C4-2B (cell line): ENCODE data around the gene CLMP.

Source experiments
- H3K27ac ChIP-seq: fragments of 450-650 bp; 2 replicates; pipeline ENCODE4 v1.5.1; 2017
- ZFX ChIP-seq: fragments of 450-650 bp; IDR thresholded peaks from 2 replicates; pipeline ENCODE4 v1.6.1; 2017
- TF ChIP-seq, protein P1 (sequence below): fragments of 450-650 bp; conservative IDR thresholded peaks from 2 replicates; pipeline ENCODE4 v1.5.1; 2017; ENCODE audit warnings: mild to moderate bottlenecking

The CLMP gene

DNA sequence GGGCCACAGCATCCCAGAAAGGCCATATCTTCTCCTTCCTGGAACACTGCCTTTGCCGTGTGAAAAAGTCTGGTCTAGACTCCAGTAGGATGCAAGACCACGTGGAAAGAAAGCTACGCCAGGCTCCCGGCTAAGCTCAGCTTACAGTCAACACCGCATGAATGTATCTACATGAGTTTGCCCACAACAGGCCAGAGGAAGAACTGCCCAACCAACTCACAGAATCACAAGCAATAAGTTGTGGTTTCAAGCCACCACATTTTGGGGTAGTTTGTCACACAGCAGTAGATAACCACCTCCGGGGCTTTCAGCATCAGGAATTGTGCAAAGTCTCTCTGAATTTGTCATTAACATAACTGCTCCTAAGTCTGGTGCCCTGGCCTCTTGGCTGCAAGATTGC is 160.5 kb downstream of the CLMP start:
- H3K27ac ChIP-seq = no peak overlapping the region
- TF ChIP-seq, protein P1, sequence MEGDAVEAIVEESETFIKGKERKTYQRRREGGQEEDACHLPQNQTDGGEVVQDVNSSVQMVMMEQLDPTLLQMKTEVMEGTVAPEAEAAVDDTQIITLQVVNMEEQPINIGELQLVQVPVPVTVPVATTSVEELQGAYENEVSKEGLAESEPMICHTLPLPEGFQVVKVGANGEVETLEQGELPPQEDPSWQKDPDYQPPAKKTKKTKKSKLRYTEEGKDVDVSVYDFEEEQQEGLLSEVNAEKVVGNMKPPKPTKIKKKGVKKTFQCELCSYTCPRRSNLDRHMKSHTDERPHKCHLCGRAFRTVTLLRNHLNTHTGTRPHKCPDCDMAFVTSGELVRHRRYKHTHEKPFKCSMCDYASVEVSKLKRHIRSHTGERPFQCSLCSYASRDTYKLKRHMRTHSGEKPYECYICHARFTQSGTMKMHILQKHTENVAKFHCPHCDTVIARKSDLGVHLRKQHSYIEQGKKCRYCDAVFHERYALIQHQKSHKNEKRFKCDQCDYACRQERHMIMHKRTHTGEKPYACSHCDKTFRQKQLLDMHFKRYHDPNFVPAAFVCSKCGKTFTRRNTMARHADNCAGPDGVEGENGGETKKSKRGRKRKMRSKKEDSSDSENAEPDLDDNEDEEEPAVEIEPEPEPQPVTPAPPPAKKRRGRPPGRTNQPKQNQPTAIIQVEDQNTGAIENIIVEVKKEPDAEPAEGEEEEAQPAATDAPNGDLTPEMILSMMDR = no peak
- TF ChIP-seq ZFX = no peak

DNA sequence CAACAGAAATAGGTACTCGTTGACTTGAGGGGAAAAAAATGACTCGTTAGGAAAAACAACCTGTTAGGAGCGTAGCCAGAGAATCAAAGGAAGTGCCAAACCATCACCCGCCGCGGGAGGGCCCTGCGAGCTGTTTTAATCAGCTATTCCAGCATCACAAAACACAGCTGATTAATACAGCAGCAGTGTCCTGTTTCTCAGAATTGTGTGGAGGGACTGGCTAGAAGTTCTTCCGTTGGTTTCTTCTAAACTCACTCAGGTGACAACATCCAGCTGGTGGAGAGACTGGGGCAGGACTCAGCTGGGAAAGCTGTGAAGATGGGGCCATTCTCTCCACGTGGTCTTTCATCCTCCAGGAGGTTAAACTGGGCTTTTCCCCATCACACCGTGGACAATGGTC is 161.2 kb downstream of the CLMP start:
- TF ChIP-seq, protein P1 = no peak; the same call in 1 of the 2 replicates
- no peak overlapping the region for H3K27ac ChIP-seq

DNA sequence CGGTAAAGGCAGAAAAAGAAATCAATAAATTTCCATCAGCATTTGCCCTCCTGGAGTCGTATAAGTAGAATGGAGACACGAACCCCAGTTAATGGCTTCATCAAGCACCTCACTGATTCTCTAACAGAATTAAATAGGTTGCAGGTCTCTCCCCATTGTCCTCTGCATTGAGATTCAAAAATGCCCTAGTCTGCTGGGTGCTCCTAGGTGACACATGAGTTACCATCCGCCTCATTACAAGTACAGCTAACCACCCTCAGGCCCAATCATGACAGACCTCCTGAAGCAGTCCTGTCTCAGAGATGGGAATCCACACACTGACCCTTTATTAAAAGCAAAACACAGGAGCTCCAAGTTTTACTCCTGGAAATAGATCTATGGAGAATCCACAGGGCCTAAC is 164.5 kb downstream of the CLMP start:
- TF ChIP-seq, protein P1 = no peak
- H3K27ac ChIP-seq = no peak overlapping the region

DNA sequence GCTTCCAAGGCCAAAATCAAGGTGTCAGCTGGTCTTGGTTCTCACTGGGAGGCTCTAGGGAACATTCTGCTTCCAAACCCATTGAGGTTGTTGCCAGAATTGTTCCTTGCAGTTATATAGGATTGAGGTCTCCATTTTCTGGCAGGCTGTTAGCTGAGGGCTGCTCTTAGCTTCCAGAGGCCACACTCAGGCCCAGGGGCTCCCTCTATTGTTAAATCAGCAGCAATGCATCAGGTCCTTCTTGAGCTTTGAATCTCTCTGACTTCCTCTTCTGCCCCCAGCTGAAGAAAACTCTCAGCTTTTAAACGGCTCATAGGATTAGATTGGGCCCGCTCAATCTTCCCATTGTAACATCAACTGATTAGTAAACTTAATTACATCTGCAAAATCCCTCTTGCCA is 174.1 kb downstream of the CLMP start:
- no peak overlapping the region for H3K27ac ChIP-seq

More for the DNA sequence above, 174.1 kb downstream of the CLMP start:
- TF ChIP-seq, protein P1 = peak; percentile 71
- TF ChIP-seq ZFX = no peak
